Activated B cell treated with CpG ODN at 0.5 μM for 24 hours (primary cell): Measurements from ENCODE around the gene SLC6A11. TPM values are rescaled to one million over a fixed set of nuclear protein-coding genes. Genes with fewer than 3 reads are reported as not detected.

Experiments
- ATAC-seq: fragments of 200-7000 bp; cut with Tn5 transposase; one replicate; pipeline ENCODE4 v1.10.0; 2021; ENCODE audit warnings: low read depth, mild to moderate bottlenecking, moderate library complexity
- CTCF ChIA-PET: fragments of 350-600 bp; sonication (Branson Sonifier 250); formaldehyde crosslinking; loops from one replicate; lab custom pipeline; 2021; ENCODE audit warnings: antibody characterized with exemption; lab: Charles Lee
- POLR2A ChIA-PET: fragments of 350-600 bp; sonication (Branson Sonifier 250); formaldehyde crosslinking; loops from one replicate; lab custom pipeline; 2021; ENCODE audit warnings: antibody characterized with exemption; lab: Charles Lee
- DNase-seq: peaks from one replicate; pipeline ENCODE4 v3.0.0; 2022
- H3K27ac Mint-ChIP-seq: one replicate; pipeline ENCODE4 v1.8.0; 2020; ENCODE audit warnings: mixed read lengths
- H3K27me3 Mint-ChIP-seq: one replicate; pipeline ENCODE4 v1.8.0; 2021; ENCODE audit warnings: mixed read lengths
- H3K36me3 Mint-ChIP-seq: one replicate; pipeline ENCODE4 v1.8.0; 2021; ENCODE audit warnings: low read depth, mixed read lengths
- H3K4me1 Mint-ChIP-seq: one replicate; pipeline ENCODE4 v1.8.0; 2021; ENCODE audit warnings: mixed read lengths
- H3K4me3 Mint-ChIP-seq: one replicate; pipeline ENCODE4 v1.8.0; 2020; ENCODE audit warnings: mild to moderate bottlenecking, mixed read lengths
- H3K9me3 Mint-ChIP-seq: one replicate; pipeline ENCODE4 v1.8.0; 2020; ENCODE audit warnings: mixed read lengths
- intact Hi-C: fragments of 100-400 bp; cut with micrococcal nuclease; formaldehyde crosslinking; loops from one replicate; pipeline ENCODE4 v1.15.1; 2024
- total RNA-seq: library from RNA; stranded (reverse); gene quantifications from 2 replicates; pipeline ENCODE4 v1.2.3, GENCODE V29; 2022
- TF ChIP-seq, protein P1 (sequence below): fragments of 200-600 bp; IDR thresholded peaks from one replicate; pipeline ENCODE4 v1.8.0; 2022; ENCODE audit warnings: antibody characterized with exemption, mild to moderate bottlenecking

SLC6A11 gene
- total RNA-seq, 1 donor from 2014 or later = not detected

DNA sequence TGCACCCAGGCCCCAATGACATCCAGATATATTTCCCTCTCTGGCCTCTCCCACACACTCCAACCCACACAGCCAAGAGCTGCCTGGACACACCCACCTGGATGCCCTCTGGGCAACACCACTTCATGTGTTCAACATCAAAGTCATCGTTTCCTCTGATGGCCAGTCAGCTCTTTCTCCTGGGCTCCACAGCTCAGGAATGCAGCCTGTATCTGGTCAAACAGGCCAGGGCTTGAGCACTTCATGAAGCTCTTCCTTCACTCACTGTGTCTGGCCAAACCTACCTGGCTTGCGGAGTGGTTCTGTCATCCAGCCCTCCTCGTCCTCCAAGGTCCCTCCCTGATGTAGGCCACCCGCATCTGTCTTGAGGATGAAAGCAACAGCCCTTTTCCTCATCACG, 35.8 kb upstream of the SLC6A11 start:
- intact Hi-C loops = no loop called here
- H3K4me3 Mint-ChIP-seq = no peak overlapping the region
- TF ChIP-seq, protein P1, sequence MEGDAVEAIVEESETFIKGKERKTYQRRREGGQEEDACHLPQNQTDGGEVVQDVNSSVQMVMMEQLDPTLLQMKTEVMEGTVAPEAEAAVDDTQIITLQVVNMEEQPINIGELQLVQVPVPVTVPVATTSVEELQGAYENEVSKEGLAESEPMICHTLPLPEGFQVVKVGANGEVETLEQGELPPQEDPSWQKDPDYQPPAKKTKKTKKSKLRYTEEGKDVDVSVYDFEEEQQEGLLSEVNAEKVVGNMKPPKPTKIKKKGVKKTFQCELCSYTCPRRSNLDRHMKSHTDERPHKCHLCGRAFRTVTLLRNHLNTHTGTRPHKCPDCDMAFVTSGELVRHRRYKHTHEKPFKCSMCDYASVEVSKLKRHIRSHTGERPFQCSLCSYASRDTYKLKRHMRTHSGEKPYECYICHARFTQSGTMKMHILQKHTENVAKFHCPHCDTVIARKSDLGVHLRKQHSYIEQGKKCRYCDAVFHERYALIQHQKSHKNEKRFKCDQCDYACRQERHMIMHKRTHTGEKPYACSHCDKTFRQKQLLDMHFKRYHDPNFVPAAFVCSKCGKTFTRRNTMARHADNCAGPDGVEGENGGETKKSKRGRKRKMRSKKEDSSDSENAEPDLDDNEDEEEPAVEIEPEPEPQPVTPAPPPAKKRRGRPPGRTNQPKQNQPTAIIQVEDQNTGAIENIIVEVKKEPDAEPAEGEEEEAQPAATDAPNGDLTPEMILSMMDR = no peak
- ATAC-seq (no peak), DNase-seq (no peak)
- H3K9me3 Mint-ChIP-seq = no peaks in the 10 kb centered on the region
- H3K27me3 Mint-ChIP-seq = peaks cover 31% of the 10 kb centered on the region
- H3K36me3 Mint-ChIP-seq = no peaks in the 10 kb centered on the region
- ChIA-PET POLR2A (no interaction called here), CTCF (interaction anchor here (0.9 kb wide), 1 partner anchor 22 kb away, joined by 3 read pairs; no protein-coding TSS in a partner anchor)
- H3K4me1 Mint-ChIP-seq = no peaks in the 10 kb centered on the region
- no peak overlapping the region for H3K27ac Mint-ChIP-seq

DNA sequence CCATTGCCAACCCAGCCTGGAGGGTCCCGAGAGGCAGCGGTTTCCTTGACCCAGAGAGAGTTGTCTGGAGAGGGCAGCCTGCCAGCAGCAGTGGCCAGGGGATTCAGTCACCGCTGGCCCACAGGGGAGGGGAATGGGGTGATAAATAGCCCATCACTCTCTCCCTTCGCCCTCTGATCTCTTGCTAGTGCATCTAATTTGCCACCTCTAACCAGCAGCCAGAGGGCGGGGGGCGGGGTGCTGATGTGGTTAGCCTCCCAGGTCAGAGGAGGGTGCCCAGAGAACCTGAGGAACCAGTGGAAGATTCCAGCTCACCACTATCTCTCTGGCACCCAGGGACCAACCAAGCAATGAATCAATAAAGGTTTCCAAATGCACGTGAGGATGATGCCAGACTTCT, 35.1 kb upstream of the SLC6A11 start:
- H3K27me3 Mint-ChIP-seq = peaks cover 27% of the 10 kb centered on the region
- CTCF ChIA-PET = no interaction called here
- no peaks in the 10 kb centered on the region for H3K4me1 Mint-ChIP-seq
- TF ChIP-seq, protein P1 = no peak
- no peaks in the 10 kb centered on the region for H3K9me3 Mint-ChIP-seq
- DNase-seq = no peak
- H3K36me3 Mint-ChIP-seq = no peaks in the 10 kb centered on the region
- intact Hi-C loops = no loop called here
- POLR2A ChIA-PET = no interaction called here
- H3K27ac Mint-ChIP-seq = no peak overlapping the region
- H3K4me3 Mint-ChIP-seq = no peak overlapping the region
- no peak for ATAC-seq

DNA sequence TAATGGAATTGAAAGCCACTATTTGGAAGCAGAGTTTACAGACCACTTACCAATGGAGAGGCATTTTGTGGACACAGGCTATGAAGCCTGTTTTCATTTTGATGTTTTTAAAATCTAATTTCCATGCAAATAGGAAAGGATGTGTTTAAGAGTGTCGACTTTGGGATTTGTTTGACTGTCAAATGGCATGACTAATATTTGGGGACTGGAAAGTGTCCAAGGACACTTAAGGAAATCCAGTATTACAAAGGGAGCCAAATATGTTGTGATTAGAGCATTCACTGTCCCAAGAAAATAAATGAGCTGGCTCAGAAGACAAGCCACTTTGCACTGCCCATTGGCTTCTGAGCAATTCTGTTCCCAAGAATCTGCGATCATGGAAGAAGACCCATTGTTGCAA, 34.0 kb upstream of the SLC6A11 start:
- no peak for DNase-seq
- Mint-ChIP-seq H3K27me3 (peaks cover 27% of the 10 kb centered on the region), H3K4me3 (no peak overlapping the region), H3K27ac (no peak overlapping the region), H3K36me3 (no peaks in the 10 kb centered on the region), H3K4me1 (no peaks in the 10 kb centered on the region), H3K9me3 (no peaks in the 10 kb centered on the region)
- intact Hi-C loops = no loop called here
- ATAC-seq = no peak
- ChIA-PET CTCF (no interaction called here), POLR2A (no interaction called here)
- TF ChIP-seq, protein P1 = no peak

DNA sequence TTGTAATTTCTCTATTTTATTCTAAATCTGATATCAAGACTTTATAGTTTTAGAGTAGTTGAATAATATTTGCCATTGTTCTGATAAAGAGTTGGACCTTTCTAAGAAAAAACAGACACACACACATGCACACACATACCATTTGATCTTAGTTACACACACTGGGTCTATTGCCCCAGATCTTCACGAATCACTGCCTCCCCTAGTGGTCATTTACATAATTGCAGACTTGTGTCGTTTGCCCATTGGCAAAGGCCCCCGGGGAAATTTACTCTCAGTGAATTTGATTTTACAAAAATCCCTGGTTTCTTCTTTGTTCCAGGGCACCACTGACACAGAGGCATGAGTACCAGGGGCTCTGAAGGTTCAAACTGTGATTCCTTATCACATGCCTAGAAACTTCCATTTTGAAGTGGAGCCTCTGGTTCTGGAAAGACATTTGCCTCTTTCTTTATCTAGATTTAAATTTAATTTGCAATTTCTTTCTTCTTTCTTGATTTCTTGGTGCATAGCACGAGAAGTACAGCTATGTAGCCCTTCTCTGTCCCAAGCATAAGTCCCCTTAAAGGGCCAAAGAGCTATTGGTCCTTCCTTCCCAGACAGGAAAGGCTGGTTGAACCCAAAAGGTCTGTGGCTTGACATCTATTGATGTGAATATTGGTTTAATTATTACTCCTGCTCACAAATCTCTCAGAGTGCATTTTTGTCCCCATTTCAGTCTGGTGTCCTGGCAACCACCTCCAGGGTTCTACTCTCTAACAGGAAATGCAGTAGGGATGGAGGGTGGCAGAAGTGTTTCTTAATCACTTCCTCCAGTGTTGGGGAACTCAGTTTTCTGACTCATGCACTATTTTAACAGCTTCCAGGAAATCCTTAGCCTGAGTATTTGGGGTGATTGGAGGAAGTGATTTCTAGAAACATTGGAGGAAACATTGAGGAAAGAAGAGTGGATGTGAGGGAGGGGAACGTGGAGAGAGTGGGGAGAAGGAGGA, 32.4 kb upstream of the SLC6A11 start:
- POLR2A ChIA-PET = no interaction called here
- DNase-seq (no peak), ATAC-seq (no peak)
- CTCF ChIA-PET = interaction anchor here (1.2 to 1.3 kb wide), 2 partner anchors 10 to 24 kb away, joined by 3 to 6 read pairs; no protein-coding TSS in a partner anchor
- H3K36me3 Mint-ChIP-seq = no peaks in the 10 kb centered on the region
- H3K4me1 Mint-ChIP-seq = no peaks in the 10 kb centered on the region
- H3K4me3 Mint-ChIP-seq = no peak overlapping the region
- H3K27ac Mint-ChIP-seq = no peak overlapping the region
- peaks cover 29% of the 10 kb centered on the region for H3K27me3 Mint-ChIP-seq
- no peaks in the 10 kb centered on the region for H3K9me3 Mint-ChIP-seq
- TF ChIP-seq, protein P1 = peak; percentile 69
- intact Hi-C loops = no loop called here

DNA sequence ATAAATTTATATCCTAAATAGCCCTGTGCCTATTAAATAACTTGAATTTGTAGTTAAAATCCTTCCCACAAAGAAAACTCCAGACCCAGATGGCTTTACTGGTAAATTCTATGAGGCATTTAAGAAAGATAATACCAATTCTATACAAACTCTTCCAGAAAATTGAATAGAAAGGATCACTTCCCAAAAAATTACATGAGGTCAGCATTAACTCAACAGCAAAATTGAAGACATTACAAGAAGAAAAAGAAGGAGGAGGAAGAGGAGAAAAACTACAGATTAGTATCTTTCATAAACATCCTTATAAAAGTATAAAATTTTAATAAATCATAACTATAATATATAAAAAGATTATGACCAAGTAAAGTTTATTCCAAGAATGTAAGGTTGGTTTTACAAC, 29.4 kb upstream of the SLC6A11 start:
- TF ChIP-seq, protein P1 = no peak
- intact Hi-C loops = no loop called here
- Mint-ChIP-seq H3K27me3 (peaks cover 25% of the 10 kb centered on the region), H3K4me3 (no peak overlapping the region), H3K9me3 (no peaks in the 10 kb centered on the region), H3K27ac (no peak overlapping the region), H3K36me3 (no peaks in the 10 kb centered on the region), H3K4me1 (no peaks in the 10 kb centered on the region)
- POLR2A ChIA-PET = no interaction called here
- ATAC-seq (no peak), DNase-seq (no peak)
- CTCF ChIA-PET = no interaction called here
